PC-3 (cell line): Measurements from ENCODE around the gene WRNIP1. TPM values are rescaled to one million over a fixed set of nuclear protein-coding genes. Genes with fewer than 3 reads are reported as not detected.

ENCODE experiments used
- ATAC-seq: fragments of 200-7000 bp; cut with Tn5 transposase; 2 replicates; pipeline ENCODE4 v1.9.1; 2020; ENCODE audit warnings: mild to moderate bottlenecking, moderate library complexity
- BruUV-seq: library from RNA; stranded (reverse); fragments of 400-500 nt; replicated peaks from 2 replicates; lab custom pipeline; 2021; lab: Mats Ljungman, UMichigan
- CTCF ChIA-PET: fragments of 300-600 bp; sonication (Branson Sonifier 250); formaldehyde crosslinking; loops from one replicate; lab custom pipeline; 2022; ENCODE audit warnings: antibody characterized with exemption; lab: Charles Lee
- POLR2A ChIA-PET: fragments of 300-600 bp; sonication (Branson Sonifier 250); formaldehyde crosslinking; loops from one replicate; lab custom pipeline; 2022; ENCODE audit warnings: antibody characterized with exemption; ENCODE audit not compliant: unreplicated experiment; lab: Charles Lee
- DNase-seq: peaks from one replicate; pipeline ENCODE4 v3.0.0-alpha.2; 2015
- H2AFZ ChIP-seq: fragments of 300-600 bp; sonication (generic); 2 replicates; pipeline ENCODE4 v1.6.0; 2016; ENCODE audit warnings: antibody characterized with exemption, low read length
- H3F3A ChIP-seq: fragments of 300-600 bp; sonication (generic); one replicate; pipeline ENCODE4 v1.6.0; 2017; ENCODE audit warnings: antibody characterized with exemption, low read length, control low read depth, mild to moderate bottlenecking; ENCODE audit not compliant: unreplicated experiment
- H3K27ac ChIP-seq: fragments of 300-600 bp; sonication (generic); 2 replicates; pipeline ENCODE4 v1.5.1; 2016; ENCODE audit warnings: mild to moderate bottlenecking, low read length
- H3K27me3 ChIP-seq: fragments of 300-600 bp; sonication (generic); 2 replicates; pipeline ENCODE4 v1.6.1; 2016; ENCODE audit warnings: low read length, mixed read lengths
- H3K36me3 ChIP-seq: fragments of 300-600 bp; sonication (generic); 2 replicates; pipeline ENCODE4 v1.6.1; 2016; ENCODE audit warnings: low read depth, mixed run types, low read length, mixed read lengths
- H3K4me1 ChIP-seq: fragments of 300-600 bp; sonication (generic); 2 replicates; pipeline ENCODE4 v1.5.1; 2016; ENCODE audit warnings: low read length; ENCODE audit not compliant: insufficient read depth
- H3K4me2 ChIP-seq: fragments of 300-600 bp; sonication (generic); 2 replicates; pipeline ENCODE4 v1.6.0; 2016; ENCODE audit warnings: low read length
- H3K4me3 ChIP-seq: fragments of 300-600 bp; sonication (generic); 2 replicates; pipeline ENCODE4 v1.5.1; 2016; ENCODE audit warnings: mild to moderate bottlenecking, low read length, mixed read lengths
- H3K79me2 ChIP-seq: fragments of 300-600 bp; sonication (generic); 2 replicates; pipeline ENCODE4 v1.6.1; 2017; ENCODE audit warnings: low read length, mixed read lengths
- H3K9ac ChIP-seq: fragments of 300-600 bp; sonication (generic); 2 replicates; pipeline ENCODE4 v1.6.0; 2016; ENCODE audit warnings: mild to moderate bottlenecking, low read length
- H3K9me2 ChIP-seq: fragments of 300-600 bp; sonication (generic); replicated peaks from 2 replicates; pipeline ENCODE4 v1.6.1; 2016; ENCODE audit warnings: mixed run types, low read length, mixed read lengths
- H3K9me3 ChIP-seq: fragments of 300-600 bp; sonication (generic); 2 replicates; pipeline ENCODE4 v1.6.1; 2016; ENCODE audit warnings: low read length, mixed read lengths
- H4K20me1 ChIP-seq: fragments of 300-600 bp; sonication (generic); 2 replicates; pipeline ENCODE4 v1.6.1; 2016; ENCODE audit warnings: low read length, mixed read lengths
- EZH2 ChIP-seq: fragments of 300-600 bp; sonication (generic); IDR thresholded peaks from one replicate; pipeline ENCODE4 v1.6.1; 2017; ENCODE audit warnings: antibody characterized with exemption, mild to moderate bottlenecking, low read length; ENCODE audit not compliant: unreplicated experiment
- EZH2phosphoT487 ChIP-seq: fragments of 300-600 bp; sonication (generic); IDR thresholded peaks from 2 replicates; pipeline ENCODE4 v1.6.1; 2018; ENCODE audit warnings: mild to moderate bottlenecking, antibody characterized with exemption, low read length, borderline replicate concordance
- intact Hi-C: fragments of 100-400 bp; cut with micrococcal nuclease; formaldehyde crosslinking; loops from 2 replicates; pipeline ENCODE4 v1.9.0; 2023
- total RNA-seq: library from RNA; depleted of rRNA; stranded (reverse); fragments of >200 nt; gene quantifications from 2 replicates; pipeline ENCODE4 v1.2.3, GENCODE V29; 2014
- TF ChIP-seq, protein P1 (sequence below): fragments of 300-600 bp; sonication (generic); conservative IDR thresholded peaks from 2 replicates; pipeline ENCODE4 v1.5.1; 2017; ENCODE audit warnings: antibody characterized with exemption, low read depth, mild to moderate bottlenecking, low read length

The WRNIP1 gene
- total RNA-seq, 1 experiment from 2014 or later = 92.2 TPM

- POLR2A ChIA-PET = no interaction called here
- TF ChIP-seq EZH2phosphoT487 (no peak), EZH2 (no peak)
- TF ChIP-seq, protein P1, sequence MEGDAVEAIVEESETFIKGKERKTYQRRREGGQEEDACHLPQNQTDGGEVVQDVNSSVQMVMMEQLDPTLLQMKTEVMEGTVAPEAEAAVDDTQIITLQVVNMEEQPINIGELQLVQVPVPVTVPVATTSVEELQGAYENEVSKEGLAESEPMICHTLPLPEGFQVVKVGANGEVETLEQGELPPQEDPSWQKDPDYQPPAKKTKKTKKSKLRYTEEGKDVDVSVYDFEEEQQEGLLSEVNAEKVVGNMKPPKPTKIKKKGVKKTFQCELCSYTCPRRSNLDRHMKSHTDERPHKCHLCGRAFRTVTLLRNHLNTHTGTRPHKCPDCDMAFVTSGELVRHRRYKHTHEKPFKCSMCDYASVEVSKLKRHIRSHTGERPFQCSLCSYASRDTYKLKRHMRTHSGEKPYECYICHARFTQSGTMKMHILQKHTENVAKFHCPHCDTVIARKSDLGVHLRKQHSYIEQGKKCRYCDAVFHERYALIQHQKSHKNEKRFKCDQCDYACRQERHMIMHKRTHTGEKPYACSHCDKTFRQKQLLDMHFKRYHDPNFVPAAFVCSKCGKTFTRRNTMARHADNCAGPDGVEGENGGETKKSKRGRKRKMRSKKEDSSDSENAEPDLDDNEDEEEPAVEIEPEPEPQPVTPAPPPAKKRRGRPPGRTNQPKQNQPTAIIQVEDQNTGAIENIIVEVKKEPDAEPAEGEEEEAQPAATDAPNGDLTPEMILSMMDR = no peak
Measured at GRCh38 chr6:2756687-2757224, 8.4 kb upstream of the WRNIP1 start.

GRCh38 chr6:2758980-2759379, 6.2 kb upstream of the WRNIP1 start:
- TF ChIP-seq, protein P1 = no peak
- no peak for TF ChIP-seq EZH2
- no peak for TF ChIP-seq EZH2phosphoT487
- CTCF ChIA-PET = no interaction called here
- BruUV-seq = no TSS peak

More at GRCh38 chr6:2756687-2757224, 8.4 kb upstream of the WRNIP1 start:
- CTCF ChIA-PET = no interaction called here
- H3K79me2 ChIP-seq = no peaks in the 10 kb centered on the region
- no peak overlapping the region for H3K9ac ChIP-seq
- peaks cover 28% of the 10 kb centered on the region for H3K4me1 ChIP-seq
- H3K9me2 ChIP-seq = no peaks in the 10 kb centered on the region
- no peak overlapping the region for H2AFZ ChIP-seq
- no peak overlapping the region for H3K27ac ChIP-seq
- H3K9me3 ChIP-seq = no peaks in the 10 kb centered on the region
- no peak overlapping the region for H3K4me2 ChIP-seq
- BruUV-seq = no TSS peak
- H3K36me3 ChIP-seq = no peaks in the 10 kb centered on the region
- intact Hi-C loops = no loop called here
- no peaks in the 10 kb centered on the region for H3F3A ChIP-seq
- H3K27me3 ChIP-seq = no peaks in the 10 kb centered on the region
- H4K20me1 ChIP-seq = no peaks in the 10 kb centered on the region
- H3K4me3 ChIP-seq = no peak overlapping the region
- ATAC-seq = no peak
- no peak for DNase-seq

More at GRCh38 chr6:2758980-2759379, 6.2 kb upstream of the WRNIP1 start:
- Histone ChIP-seq H3K4me1 (peaks cover 13% of the 10 kb centered on the region), H3F3A (no peaks in the 10 kb centered on the region), H3K4me3 (no peak overlapping the region), H3K9me3 (no peaks in the 10 kb centered on the region), H4K20me1 (no peaks in the 10 kb centered on the region), H3K9ac (no peak overlapping the region), H3K27me3 (no peaks in the 10 kb centered on the region), H3K36me3 (no peaks in the 10 kb centered on the region), H3K79me2 (no peaks in the 10 kb centered on the region), H3K9me2 (no peaks in the 10 kb centered on the region), H3K27ac (no peak overlapping the region), H3K4me2 (no peak overlapping the region), H2AFZ (no peak overlapping the region)
- no peak for DNase-seq
- POLR2A ChIA-PET = no interaction called here
- intact Hi-C loops = no loop called here
- no peak for ATAC-seq
